Liver (tissue), 9 donors: ENCODE data around the gene TUBGCP2. TPM values are rescaled to one million over a fixed set of nuclear protein-coding genes. Genes with fewer than 3 reads are reported as not detected.

ENCODE experiments used
- DNase-seq: peaks from one replicate; pipeline ENCODE4 v3.0.0-alpha.2; 2017; ENCODE audit warnings: low spot score
- H3K27ac ChIP-seq, 2 donors: one replicate each; pipeline ENCODE4 v1.7.0; 2013; ENCODE audit warnings: inconsistent platforms in 2 of 2, low read length in 2 of 2, control low read depth in 1 of 2, low read depth in 1 of 2, mild to moderate bottlenecking in 1 of 2
- H3K27me3 ChIP-seq, 4 donors: one replicate each; pipeline versions ENCODE4 v1.6.1 to v1.7.0; 2013; ENCODE audit warnings: low read length in 3 of 4, inconsistent platforms in 1 of 4, mild to moderate bottlenecking in 1 of 4, moderate library complexity in 1 of 4; ENCODE audit not compliant: control insufficient read depth in 4 of 4, insufficient read depth in 4 of 4
- H3K36me3 ChIP-seq, 4 donors: one replicate each; pipeline versions ENCODE4 v1.6.1 to v1.7.0; 2013; ENCODE audit warnings: low read length in 3 of 4, mild to moderate bottlenecking in 3 of 4, low read depth in 1 of 4, moderate library complexity in 1 of 4; ENCODE audit not compliant: control insufficient read depth in 4 of 4, insufficient read depth in 3 of 4
- H3K4me1 ChIP-seq, 4 donors: one replicate each; pipeline versions ENCODE4 v1.6.1 to v1.7.0; 2013; ENCODE audit warnings: low read length in 3 of 4, mild to moderate bottlenecking in 3 of 4, moderate library complexity in 1 of 4; ENCODE audit not compliant: control insufficient read depth in 4 of 4, insufficient read depth in 4 of 4
- H3K4me3 ChIP-seq, 3 donors: one replicate each; pipeline versions ENCODE4 v1.6.1 to v1.7.0; 2013; ENCODE audit warnings: low read length in 3 of 3, control low read depth in 1 of 3, low read depth in 1 of 3, mild to moderate bottlenecking in 1 of 3
- H3K9ac ChIP-seq, 2 donors: one replicate each; pipeline ENCODE4 v1.7.0; 2013; ENCODE audit warnings: low read length in 2 of 2, mild to moderate bottlenecking in 2 of 2, moderate library complexity in 2 of 2, control low read depth in 1 of 2, low read depth in 1 of 2
- H3K9me3 ChIP-seq, 4 donors: one replicate each; pipeline versions ENCODE4 v1.6.1 to v1.7.0; 2013; ENCODE audit warnings: low read length in 3 of 4; ENCODE audit not compliant: control insufficient read depth in 4 of 4
- CTCF ChIP-seq: fragments of 150-350 bp; IDR thresholded peaks from 2 replicates; pipeline ENCODE4 v1.5.1; 2017; ENCODE audit warnings: improper control_type of control experiment, low read depth, low read length; ENCODE audit not compliant: missing input control
- EGR1 ChIP-seq, 2 donors: IDR thresholded peaks; 2 replicates each; pipeline ENCODE4 v1.6.1; 2016 to 2018; ENCODE audit warnings: antibody characterized with exemption in 2 of 2, low read depth in 2 of 2
- FOXA1 ChIP-seq: IDR thresholded peaks from 2 replicates; pipeline ENCODE4 v1.6.1; 2016; ENCODE audit warnings: antibody characterized with exemption
- GABPA ChIP-seq, 2 donors: IDR thresholded peaks in 1 of 2; conservative IDR thresholded peaks in 1 of 2; 2 replicates each; pipeline ENCODE4 v1.6.1; 2016; ENCODE audit warnings: antibody characterized with exemption in 2 of 2, mild to moderate bottlenecking in 1 of 2, moderate library complexity in 1 of 2
- HNF4A ChIP-seq, 2 donors: conservative IDR thresholded peaks; 2 replicates each; pipeline ENCODE4 v1.6.1; 2016; ENCODE audit warnings: antibody characterized with exemption in 2 of 2, mild to moderate bottlenecking in 2 of 2
- HNF4G ChIP-seq: IDR thresholded peaks from 2 replicates; pipeline ENCODE4 v1.6.1; 2016; ENCODE audit warnings: antibody characterized with exemption
- MAX ChIP-seq: IDR thresholded peaks from 2 replicates; pipeline ENCODE4 v1.6.1; 2016; ENCODE audit warnings: antibody characterized with exemption
- RAD21 ChIP-seq, 2 donors: IDR thresholded peaks; 2 replicates each; pipeline ENCODE4 v1.6.1; 2016; ENCODE audit warnings: antibody characterized with exemption in 2 of 2, mild to moderate bottlenecking in 2 of 2
- RXRA ChIP-seq, 2 donors: IDR thresholded peaks; 2 replicates each; pipeline ENCODE4 v1.6.1; 2017 to 2018; ENCODE audit warnings: antibody characterized with exemption in 2 of 2, mild to moderate bottlenecking in 1 of 2
- SP1 ChIP-seq: IDR thresholded peaks from 2 replicates; pipeline ENCODE4 v1.6.1; 2018; ENCODE audit warnings: antibody characterized with exemption, mild to moderate bottlenecking
- TAF1 ChIP-seq: conservative IDR thresholded peaks from 2 replicates; pipeline ENCODE4 v1.6.1; 2016; ENCODE audit warnings: antibody characterized with exemption, mild to moderate bottlenecking
- YY1 ChIP-seq: IDR thresholded peaks from 2 replicates; pipeline ENCODE4 v1.6.1; 2016; ENCODE audit warnings: antibody characterized with exemption, mild to moderate bottlenecking
- WGBS: extraction: QIAGEN DNeasy Blood & Tissue Kit; methylation state at CpG from one replicate; pipeline ENCODE4 v1.1.7; 2013; 5-methylcytosine and 5-hydroxymethylcytosine counted together
- polyA plus RNA-seq, 2 donors: library from polyadenylated mRNA; stranded (reverse) in 1 of 2; unstranded in 1 of 2; fragments of 200-250 nt in 1 of 2; fragments of >200 nt in 1 of 2; fragmentation: Nextera tagmentation in 1 of 2; extraction: Ambion mirVana in 1 of 2; gene quantifications; one replicate each; pipeline versions ENCODE4 v1.2.1 to v1.2.3, GENCODE V29; 2013 to 2015
- total RNA-seq, 2 donors: library from RNA; depleted of rRNA; stranded (reverse); fragments of >200 nt; gene quantifications; one replicate each; pipeline ENCODE4 v1.2.3, GENCODE V29; 2014
- TF ChIP-seq, protein P1 (sequence below): IDR thresholded peaks from 2 replicates; pipeline ENCODE4 v1.6.1; 2016; ENCODE audit warnings: antibody characterized with exemption
- TF ChIP-seq, protein P2 (sequence below): IDR thresholded peaks from 2 replicates; pipeline ENCODE4 v1.6.1; 2016; ENCODE audit warnings: antibody characterized with exemption, mild to moderate bottlenecking
- donor health status: healthy.
- donor health status: healthy.
- donor health status: healthy.
- donor health status: healthy.
- donor health status: healthy.

TUBGCP2 gene
- total and polyA plus RNA-seq, 4 donors: 18.8 to 32.4 (median 27.6) TPM

DNA sequence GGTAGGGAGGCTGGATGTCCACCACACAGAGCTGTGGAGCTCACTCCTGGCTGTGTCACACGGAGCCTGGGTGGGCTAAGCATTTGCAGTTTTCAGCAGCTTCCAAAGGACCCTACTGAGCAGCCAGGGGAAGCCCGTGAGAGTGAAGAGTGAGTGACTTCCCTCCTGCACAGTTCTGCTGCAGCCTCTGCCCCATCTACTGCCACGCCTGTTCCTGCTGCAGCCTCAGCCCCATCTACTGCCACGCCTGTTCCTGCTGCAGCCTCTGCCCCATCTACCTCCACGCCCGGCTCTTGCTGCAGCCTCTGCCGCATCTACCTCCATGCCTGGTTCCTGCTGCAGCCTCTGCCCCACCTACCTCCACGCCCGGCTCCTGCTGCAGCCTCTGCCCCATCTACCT is 44.2 kb downstream of the TUBGCP2 start:
- Histone ChIP-seq H3K36me3 (peaks cover 2 to 10% (median 5%) of the 10 kb centered on the region in 4 donors), H3K27ac (no peak overlapping the region), H3K4me1 (peaks cover 3 to 12% (median 8%) of the 10 kb centered on the region in 4 donors), H3K4me3 (no peak overlapping the region), H3K27me3 (no peaks in the 10 kb centered on the region), H3K9me3 (no peaks in the 10 kb centered on the region), H3K9ac (no peak overlapping the region)
- TF ChIP-seq CTCF (no peak), RXRA (IDR thresholded peaks at IDR 0.05) (no peak), YY1 (no peak), MAX (no peak)
- WGBS: 78% methylated on average over 9 of the region's 9 CpGs
- DNase-seq: no peak

DNA sequence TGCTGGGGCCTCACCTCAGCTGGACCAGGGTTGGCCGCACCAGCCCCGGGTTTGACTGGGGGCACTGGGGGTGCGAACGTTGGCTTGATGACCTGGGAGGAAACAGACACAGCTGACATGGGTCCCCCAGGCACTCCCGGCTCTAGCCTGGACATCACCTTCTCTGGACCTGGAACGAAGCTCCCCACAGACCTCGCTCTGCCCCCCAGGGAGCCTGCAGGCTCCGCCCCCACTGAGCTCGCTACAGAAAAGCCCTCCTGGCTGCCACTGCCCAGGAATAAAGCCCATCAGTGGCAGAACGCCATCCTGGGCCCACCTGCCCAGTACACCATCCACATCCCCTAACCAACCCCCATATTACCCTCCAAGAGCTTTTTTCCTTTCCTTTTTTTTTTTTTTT is 45.0 kb downstream of the TUBGCP2 start:
- 91% methylated on average over 10 of the region's 10 CpGs for WGBS
- Histone ChIP-seq H3K27me3 (no peaks in the 10 kb centered on the region), H3K4me1 (peaks cover 3 to 14% (median 8%) of the 10 kb centered on the region in 4 donors), H3K27ac (no peak overlapping the region), H3K9me3 (no peaks in the 10 kb centered on the region), H3K4me3 (no peak overlapping the region), H3K9ac (no peak overlapping the region), H3K36me3 (peaks cover 2 to 5% (median 5%) of the 10 kb centered on the region in 4 donors)
- no peak for TF ChIP-seq TAF1
- no peak for TF ChIP-seq GABPA (IDR thresholded peaks at IDR 0.05 in 1 of 2, conservative IDR thresholded peaks at IDR 0.05 in 1 of 2)
- TF ChIP-seq SP1: no peak
- TF ChIP-seq RXRA (IDR thresholded peaks at IDR 0.05): no peak
- no peak for TF ChIP-seq MAX
- no peak for TF ChIP-seq CTCF
- no peak for TF ChIP-seq RAD21 (IDR thresholded peaks at IDR 0.05)
- TF ChIP-seq YY1: no peak
- no peak for TF ChIP-seq HNF4G
- TF ChIP-seq HNF4A (conservative IDR thresholded peaks at IDR 0.05): no peak
- TF ChIP-seq EGR1 (IDR thresholded peaks at IDR 0.05; ENCODE audit: low read depth in 2 of 2): no peak
- TF ChIP-seq FOXA1: no peak
- TF ChIP-seq, protein P1, sequence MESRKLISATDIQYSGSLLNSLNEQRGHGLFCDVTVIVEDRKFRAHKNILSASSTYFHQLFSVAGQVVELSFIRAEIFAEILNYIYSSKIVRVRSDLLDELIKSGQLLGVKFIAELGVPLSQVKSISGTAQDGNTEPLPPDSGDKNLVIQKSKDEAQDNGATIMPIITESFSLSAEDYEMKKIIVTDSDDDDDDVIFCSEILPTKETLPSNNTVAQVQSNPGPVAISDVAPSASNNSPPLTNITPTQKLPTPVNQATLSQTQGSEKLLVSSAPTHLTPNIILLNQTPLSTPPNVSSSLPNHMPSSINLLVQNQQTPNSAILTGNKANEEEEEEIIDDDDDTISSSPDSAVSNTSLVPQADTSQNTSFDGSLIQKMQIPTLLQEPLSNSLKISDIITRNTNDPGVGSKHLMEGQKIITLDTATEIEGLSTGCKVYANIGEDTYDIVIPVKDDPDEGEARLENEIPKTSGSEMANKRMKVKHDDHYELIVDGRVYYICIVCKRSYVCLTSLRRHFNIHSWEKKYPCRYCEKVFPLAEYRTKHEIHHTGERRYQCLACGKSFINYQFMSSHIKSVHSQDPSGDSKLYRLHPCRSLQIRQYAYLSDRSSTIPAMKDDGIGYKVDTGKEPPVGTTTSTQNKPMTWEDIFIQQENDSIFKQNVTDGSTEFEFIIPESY: no peak
- TF ChIP-seq, protein P2, sequence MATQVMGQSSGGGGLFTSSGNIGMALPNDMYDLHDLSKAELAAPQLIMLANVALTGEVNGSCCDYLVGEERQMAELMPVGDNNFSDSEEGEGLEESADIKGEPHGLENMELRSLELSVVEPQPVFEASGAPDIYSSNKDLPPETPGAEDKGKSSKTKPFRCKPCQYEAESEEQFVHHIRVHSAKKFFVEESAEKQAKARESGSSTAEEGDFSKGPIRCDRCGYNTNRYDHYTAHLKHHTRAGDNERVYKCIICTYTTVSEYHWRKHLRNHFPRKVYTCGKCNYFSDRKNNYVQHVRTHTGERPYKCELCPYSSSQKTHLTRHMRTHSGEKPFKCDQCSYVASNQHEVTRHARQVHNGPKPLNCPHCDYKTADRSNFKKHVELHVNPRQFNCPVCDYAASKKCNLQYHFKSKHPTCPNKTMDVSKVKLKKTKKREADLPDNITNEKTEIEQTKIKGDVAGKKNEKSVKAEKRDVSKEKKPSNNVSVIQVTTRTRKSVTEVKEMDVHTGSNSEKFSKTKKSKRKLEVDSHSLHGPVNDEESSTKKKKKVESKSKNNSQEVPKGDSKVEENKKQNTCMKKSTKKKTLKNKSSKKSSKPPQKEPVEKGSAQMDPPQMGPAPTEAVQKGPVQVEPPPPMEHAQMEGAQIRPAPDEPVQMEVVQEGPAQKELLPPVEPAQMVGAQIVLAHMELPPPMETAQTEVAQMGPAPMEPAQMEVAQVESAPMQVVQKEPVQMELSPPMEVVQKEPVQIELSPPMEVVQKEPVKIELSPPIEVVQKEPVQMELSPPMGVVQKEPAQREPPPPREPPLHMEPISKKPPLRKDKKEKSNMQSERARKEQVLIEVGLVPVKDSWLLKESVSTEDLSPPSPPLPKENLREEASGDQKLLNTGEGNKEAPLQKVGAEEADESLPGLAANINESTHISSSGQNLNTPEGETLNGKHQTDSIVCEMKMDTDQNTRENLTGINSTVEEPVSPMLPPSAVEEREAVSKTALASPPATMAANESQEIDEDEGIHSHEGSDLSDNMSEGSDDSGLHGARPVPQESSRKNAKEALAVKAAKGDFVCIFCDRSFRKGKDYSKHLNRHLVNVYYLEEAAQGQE: no peak
- no peak for DNase-seq
